GM21367 (cell line): ENCODE results near the gene ZNF768.
"Not testable (repeated sequence)": the region's sequence is repeated elsewhere in the genome, so short reads cannot be mapped to it uniquely, and the experiment has no call there.

Source experiments
- ATAC-seq: cut with Tn5 transposase; IDR thresholded peaks from one replicate; pipeline ENCODE4 v1.9.1; 2021; ENCODE audit not compliant: unreplicated experiment

ZNF768 gene

GRCh38 chr16:30511509-30511908, 14.9 kb downstream of the ZNF768 start:
- ATAC-seq: no peak

GRCh38 chr16:30510376-30510938, 15.9 kb downstream of the ZNF768 start:
- ATAC-seq: no peak

- ATAC-seq: no peak
Measured at GRCh38 chr16:30509081-30509765, 17.1 kb downstream of the ZNF768 start.

DNA sequence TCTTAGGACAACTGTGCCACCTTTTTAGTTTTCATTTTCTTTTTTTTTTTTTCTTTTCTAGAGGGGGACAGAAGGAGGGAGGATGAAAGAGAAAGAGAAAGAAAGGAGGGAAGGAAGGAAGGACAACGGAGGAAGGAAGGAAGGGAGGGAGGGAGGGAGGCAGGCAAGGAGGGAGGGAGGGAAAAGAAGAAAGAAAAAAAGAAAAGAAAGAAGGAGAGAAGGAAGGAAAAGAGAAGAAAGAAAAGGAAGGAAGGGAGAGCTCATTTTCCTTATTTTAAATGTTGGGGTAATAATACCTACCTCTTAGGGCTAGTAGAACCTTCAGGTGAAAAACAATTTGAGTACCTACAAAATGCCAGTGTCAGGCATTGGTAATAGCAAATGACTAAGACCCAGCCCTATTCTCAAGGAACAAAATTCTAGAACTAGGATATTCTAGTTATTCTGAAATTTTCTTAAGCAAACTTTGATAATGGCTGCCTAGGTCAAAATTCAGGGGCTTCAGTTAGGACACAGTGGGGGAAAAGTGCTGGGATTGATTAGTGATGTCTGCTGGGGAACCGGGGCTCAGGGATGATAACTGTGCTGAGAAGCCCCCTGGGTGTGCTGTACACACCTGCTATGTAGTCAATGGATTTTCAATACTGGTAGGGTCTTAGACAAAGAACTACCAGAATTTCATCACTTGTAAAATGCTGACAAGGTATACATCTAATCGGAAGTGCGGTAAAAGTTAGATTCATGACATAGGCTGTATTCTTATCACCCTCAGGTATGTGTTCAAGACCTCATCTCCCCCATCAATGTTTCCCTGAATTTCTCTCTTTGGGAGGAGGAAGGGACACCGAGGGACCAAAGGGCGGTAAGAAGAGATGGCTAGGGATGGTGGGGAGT, 22.7 kb downstream of the ZNF768 start:
- ATAC-seq: no peak

DNA sequence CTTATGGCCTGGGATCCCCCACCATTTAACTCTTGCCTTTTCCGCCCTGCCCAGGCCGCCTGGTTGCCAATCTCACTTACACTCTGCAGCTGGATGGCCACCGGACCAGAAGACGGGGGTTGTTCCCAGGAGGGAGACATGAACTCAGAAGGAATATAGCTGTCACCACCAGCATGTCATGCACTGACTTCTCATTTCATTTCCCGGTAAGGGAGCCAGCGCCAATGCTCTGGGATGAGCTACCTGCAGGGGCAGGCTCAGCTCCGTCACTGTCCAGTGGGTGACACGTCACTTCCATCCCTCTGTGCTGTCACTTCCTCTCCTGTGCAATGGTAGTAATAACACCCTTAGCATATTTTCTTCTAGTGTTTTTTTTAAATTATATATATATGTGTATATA, 27.1 kb downstream of the ZNF768 start:
- no peak for ATAC-seq

DNA sequence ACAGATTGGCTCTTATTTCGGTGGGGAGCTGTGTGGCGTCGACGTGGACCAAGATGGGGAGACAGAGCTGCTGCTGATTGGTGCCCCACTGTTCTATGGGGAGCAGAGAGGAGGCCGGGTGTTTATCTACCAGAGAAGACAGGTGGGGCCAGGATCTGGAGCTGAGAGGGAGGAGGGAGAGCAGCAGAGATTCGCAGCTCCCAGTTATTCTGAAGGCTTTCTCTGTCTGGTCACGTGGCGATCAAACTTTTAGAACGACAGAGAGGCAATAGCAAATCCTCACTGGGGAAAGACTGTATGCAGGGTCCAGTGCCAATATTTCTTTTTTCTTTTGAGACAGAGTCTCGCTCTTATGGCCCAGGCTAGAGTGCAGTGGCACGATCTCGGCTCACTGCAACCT, 31.7 kb downstream of the ZNF768 start:
- no peak for ATAC-seq

DNA sequence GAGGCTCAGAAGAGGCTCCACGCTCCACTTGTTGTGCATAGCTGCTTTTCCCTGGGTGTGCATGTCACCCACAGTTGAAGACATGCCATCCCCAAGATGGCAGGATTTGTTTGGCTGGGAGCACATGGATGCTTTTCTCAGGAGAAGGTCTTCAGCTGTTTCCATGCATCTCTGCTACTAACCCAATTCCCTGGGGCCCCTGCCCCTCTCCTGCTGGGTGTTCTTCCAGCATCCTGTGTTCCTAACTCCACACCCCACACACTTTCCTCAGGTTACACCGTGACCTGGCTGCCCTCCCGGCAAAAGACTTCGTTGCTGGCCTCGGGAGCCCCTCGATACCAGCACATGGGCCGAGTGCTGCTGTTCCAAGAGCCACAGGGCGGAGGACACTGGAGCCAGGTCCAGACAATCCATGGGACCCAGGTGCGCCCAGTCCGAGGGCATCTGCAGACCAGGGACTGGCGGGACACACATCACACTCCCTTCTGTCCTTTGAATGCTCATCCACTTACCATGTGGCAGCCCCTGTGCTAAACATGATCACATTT, 32.4 kb downstream of the ZNF768 start:
- no peak for ATAC-seq

DNA sequence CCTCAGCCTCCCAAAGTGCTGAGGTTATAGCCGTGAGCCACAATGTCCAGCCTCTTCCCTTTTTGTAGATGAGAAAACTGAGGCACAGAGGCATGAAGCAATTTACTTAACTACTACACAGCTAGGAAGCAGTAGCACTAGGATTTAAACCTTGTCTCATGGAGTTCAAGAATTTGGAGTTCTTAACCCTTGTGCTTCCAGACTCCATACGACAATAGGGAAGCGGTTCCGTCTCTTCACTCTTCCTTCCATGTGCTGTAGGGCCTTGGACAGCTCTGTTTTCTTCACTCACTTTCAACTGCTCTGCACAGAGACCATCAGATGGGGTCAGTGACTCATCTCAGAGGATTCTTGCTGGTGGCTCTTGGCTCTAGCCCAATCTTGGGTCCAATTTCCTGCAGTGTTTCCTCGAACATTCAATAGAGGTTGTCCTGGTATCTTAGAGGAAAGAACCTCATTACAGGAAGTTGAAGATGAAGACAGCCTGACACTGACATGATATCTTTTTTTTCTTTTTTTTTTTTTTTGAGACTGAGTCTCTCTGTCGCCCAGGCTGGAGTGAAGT, 34.5 kb downstream of the ZNF768 start:
- ATAC-seq: no peak

- no peak for ATAC-seq
Measured at GRCh38 chr16:30491229-30491628, 35.1 kb downstream of the ZNF768 start.

- no peak for ATAC-seq
Measured at GRCh38 chr16:30490210-30490609, 36.2 kb downstream of the ZNF768 start.

- no peak for ATAC-seq
Measured at GRCh38 chr16:30488764-30489605, 37.4 kb downstream of the ZNF768 start.

DNA sequence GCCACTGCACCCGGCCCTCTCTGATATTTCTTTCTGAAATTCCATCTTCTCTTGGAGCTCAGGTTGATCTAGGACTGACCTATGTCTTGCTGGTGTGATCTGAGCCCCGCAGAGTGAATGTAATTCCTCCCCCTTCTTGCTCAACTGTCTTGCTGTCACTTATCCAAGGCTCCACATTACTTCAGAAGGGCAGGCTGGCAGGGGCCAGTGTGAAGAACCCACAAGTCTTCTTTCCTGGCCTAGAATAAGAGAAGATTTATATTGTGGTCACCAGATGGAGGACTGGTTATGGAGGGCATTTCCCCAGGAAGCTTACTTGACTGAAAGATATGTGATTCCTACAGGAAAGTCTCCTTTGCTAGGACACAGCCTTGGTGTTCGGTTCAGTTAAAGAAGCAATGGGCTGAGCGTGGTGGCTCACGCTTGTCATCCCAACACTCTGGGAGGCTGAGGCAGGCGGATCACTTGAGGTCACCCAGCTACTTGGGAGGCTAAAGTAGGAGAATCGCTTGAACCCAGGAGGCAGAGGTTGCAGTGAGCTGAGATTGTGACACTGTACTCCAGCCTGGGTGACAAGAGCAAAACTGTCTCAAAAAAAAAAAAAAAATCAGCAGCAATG, 40.4 kb downstream of the ZNF768 start:
- no peak for ATAC-seq

- ATAC-seq: no peak
Measured at GRCh38 chr16:30484887-30485286, 41.5 kb downstream of the ZNF768 start.

DNA sequence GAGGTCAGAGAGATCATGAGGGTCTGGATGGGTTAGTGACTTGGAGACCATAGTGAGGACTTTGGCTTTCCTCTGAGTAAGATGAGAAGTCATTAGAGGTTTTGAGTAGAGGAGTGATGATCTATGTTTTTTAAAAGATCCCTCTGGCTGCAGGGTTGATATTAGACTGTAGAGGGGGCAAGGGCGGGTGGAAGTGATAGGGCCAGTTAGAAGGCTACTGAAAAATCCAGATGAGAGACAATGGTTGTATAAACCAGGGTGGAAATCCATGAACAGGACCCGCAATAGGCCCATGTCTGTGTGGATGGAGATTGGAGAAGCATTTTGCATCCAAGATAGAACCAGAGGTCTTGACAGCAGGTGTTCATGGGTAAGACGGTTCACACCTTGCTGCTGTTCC, 44.0 kb downstream of the ZNF768 start:
- ATAC-seq: no peak

DNA sequence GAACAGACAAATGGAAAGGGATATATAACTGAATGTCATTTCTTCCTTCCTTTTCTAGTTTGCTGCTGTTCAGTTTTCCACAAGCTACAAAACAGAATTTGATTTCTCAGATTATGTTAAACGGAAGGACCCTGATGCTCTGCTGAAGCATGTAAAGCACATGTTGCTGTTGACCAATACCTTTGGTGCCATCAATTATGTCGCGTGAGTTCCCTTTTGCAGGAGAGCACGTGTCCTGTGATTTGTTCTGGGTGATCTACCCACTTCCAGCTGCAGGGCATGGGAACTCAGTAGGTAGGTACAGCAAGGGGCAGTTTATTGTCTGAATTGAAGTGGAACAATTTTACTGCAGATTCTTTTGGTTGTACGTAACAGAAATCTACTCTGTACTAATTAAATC, 45.0 kb downstream of the ZNF768 start:
- no peak for ATAC-seq

DNA sequence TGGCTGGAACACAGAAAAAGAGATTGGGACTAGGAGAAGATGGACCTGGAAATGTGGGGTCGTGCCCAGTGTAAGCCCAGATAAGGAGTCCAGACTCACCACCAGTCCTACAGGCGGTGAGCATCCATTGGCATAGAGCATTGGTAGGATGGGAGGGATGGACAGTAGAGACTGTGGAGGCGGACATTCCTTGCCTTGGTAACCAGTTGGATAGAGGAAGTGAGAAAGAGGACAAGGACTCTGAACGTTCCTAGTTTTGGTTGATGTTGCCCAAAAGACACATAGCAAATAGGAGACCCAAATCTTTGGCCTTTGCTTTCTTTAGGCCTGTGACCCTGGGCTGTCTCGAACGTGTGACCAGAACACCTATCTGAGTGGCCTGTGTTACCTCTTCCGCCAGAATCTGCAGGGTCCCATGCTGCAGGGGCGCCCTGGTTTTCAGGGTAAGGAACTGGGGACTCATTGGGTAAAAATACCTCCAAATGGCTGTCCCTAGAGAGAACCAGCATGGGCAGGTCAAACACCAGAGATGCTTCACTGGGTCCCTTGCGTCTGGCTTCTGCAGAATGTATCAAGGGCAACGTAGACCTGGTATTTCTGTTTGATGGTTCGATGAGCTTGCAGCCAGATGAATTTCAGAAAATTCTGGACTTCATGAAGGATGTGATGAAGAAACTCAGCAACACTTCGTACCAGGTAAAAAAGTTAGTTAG, 47.4 kb downstream of the ZNF768 start:
- ATAC-seq: no peak

GRCh38 chr16:30477773-30478172, 48.6 kb downstream of the ZNF768 start:
- ATAC-seq: not testable (repeated sequence)

DNA sequence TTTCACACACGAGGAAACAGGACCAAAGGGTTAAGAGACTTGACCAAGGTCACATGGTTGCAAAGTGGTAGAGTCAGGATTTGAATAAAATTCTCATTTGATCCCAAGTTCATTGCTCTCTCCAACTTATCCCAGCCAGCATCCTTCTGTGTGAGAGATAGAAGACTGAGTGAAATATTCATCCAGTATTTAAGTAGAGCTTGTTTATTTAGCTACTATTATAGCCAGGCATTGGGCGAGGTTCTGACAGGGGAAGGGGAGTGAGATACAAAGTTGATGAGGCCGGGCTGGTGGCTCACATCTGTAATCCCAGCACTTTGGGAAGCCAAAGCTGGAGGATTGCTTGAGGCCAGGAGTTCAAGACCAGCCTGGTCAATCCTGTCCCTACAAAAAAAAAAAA, 49.4 kb downstream of the ZNF768 start:
- ATAC-seq: no peak

DNA sequence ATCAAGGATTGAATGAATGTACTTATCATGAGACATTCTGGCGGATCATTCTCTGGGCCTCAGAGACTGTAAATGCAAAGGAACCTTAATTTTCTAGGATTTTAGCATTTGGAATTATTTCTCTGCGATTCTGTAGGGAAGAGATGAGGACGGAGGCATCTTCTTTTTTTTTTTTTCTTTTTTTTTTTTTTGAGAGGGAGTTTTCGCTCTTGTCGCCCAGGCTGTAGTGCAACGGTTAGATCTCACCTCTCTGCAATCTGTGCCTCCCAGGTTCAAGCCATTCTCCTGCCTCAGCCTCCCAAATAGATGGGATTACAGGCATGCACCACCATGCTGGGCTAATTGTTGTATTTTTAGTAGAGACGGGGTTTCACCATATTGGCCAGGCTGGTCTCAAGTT, 51.7 kb downstream of the ZNF768 start:
- ATAC-seq: no peak

- no peak for ATAC-seq
Measured at GRCh38 chr16:30474074-30474452, 52.3 kb downstream of the ZNF768 start.
